ENCODE data around the gene SGK1. TPM values are rescaled to one million over a fixed set of nuclear protein-coding genes. Genes with fewer than 3 reads are reported as not detected.

The SGK1 gene
- total RNA-seq, 1 experiment from 2014 or later, result 7.8 TPM

- Histone ChIP-seq H3K4me2 (ENCODE audit: insufficient read depth, insufficient read length, low read length) (peak overlapping the region; percentile 42), H3K4me1 (ENCODE audit: insufficient read depth, low read length) (peaks cover 9% of the 10 kb centered on the region; the same call in 1 of the 2 replicates), H4K20me1 (ENCODE audit: control insufficient read depth, insufficient read depth, insufficient read length) (no peaks in the 10 kb centered on the region), H2BK12ac (ENCODE audit: insufficient read length, low read depth, low read length) (no peak overlapping the region), H3K27ac (ENCODE audit: insufficient read length, low read depth, low read length) (no peak overlapping the region), H2BK120ac (ENCODE audit: low read depth, low read length, poor library complexity, severe bottlenecking) (no peak overlapping the region), H3K9me3 (ENCODE audit: control insufficient read depth, low read depth, low read length) (no peaks in the 10 kb centered on the region), H3K27me3 (ENCODE audit: insufficient read depth, low read length) (no peaks in the 10 kb centered on the region; the same call in 1 of the 2 replicates), H3K4ac (ENCODE audit: low read depth, low read length) (no peak overlapping the region), H4K8ac (replicated peaks; ENCODE audit: insufficient read length, low read depth, low read length) (no peak overlapping the region), H3K23ac (ENCODE audit: insufficient read length, low read depth, low read length) (no peak overlapping the region), H3K18ac (ENCODE audit: insufficient read length, low read depth, low read length) (no peak overlapping the region), H2BK20ac (ENCODE audit: low read depth, low read length, poor library complexity, severe bottlenecking) (no peak overlapping the region), H4K5ac (ENCODE audit: insufficient read length, low read depth, low read length) (no peak overlapping the region), H3T11ph (ENCODE audit: low read length) (no peak overlapping the region), H2AFZ (ENCODE audit: low read length) (peak overlapping the region; percentile 9), H3K79me2 (ENCODE audit: insufficient read depth, low read length) (no peaks in the 10 kb centered on the region), H3K9ac (ENCODE audit: extremely low read depth, insufficient read length, low read length) (no peak overlapping the region), H3K56ac (ENCODE audit: insufficient read length, low read depth, low read length) (no peak overlapping the region), H2BK5ac (ENCODE audit: insufficient read length, low read length) (no peak overlapping the region), H4K91ac (ENCODE audit: insufficient read length, low read depth, low read length) (no peak overlapping the region), H3K23me2 (ENCODE audit: insufficient read length, low read depth, low read length, poor library complexity, severe bottlenecking) (peaks cover 18% of the 10 kb centered on the region), H2AK5ac (ENCODE audit: insufficient read length, low read length) (no peak overlapping the region), H2BK15ac (ENCODE audit: low read depth, low read length) (no peak overlapping the region), H3K79me1 (ENCODE audit: insufficient read depth, low read depth, low read length, poor library complexity, severe bottlenecking) (no peaks in the 10 kb centered on the region), H3K14ac (ENCODE audit: insufficient read depth, low read length) (no peak overlapping the region)
- Mint-ChIP-seq H3K27me3 (ENCODE audit: low read depth) (peaks cover 23% of the 10 kb centered on the region), H3K4me3 (peak overlapping the region; percentile 65 to 68), H3K4me1 (peaks cover 41 to 44% of the 10 kb centered on the region in 2 experiments), H3K36me3 (ENCODE audit: insufficient read depth in 1 of 3, low read depth in 3 of 3) (peaks cover 0 to under 1% (median 0%) of the 10 kb centered on the region in 3 experiments; a peak in 3 of 7 replicates), H3K9me3 (no peaks in the 10 kb centered on the region; a peak in 2 of 5 replicates), H3K27ac (peak overlapping the region in 1 of 3 experiments; percentile 53; a peak in 2 of 7 replicates)
- DNase-seq, result peak; percentile 92
- no CpG with 5 or more reads among the region's 30 CpGs for WGBS (ENCODE audit: extremely low coverage, insufficient read length, low lambda C conversion rate)
- peak; percentile 90 for TF ChIP-seq CTCF (conservative IDR thresholded peaks at IDR 0.05)
These were observed 139.5 kb downstream of the SGK1 start for GRCh38 chr6:134178161-134179044.
